Calu3 (cell line): ENCODE measurements around the gene GRIK4. TPM values are rescaled to one million over a fixed set of nuclear protein-coding genes. Genes with fewer than 3 reads are reported as not detected.

Experiments
- BruUV-seq: library from RNA; stranded (reverse); fragments of 400-500 nt; replicated peaks from 2 replicates; lab custom pipeline; 2021; lab: Mats Ljungman, UMichigan
- CTCF ChIA-PET: fragments of 300-600 bp; sonication (Branson Sonifier 250); formaldehyde crosslinking; loops from one replicate; lab custom pipeline; 2022; ENCODE audit warnings: antibody characterized with exemption; lab: Charles Lee
- DNase-seq: peaks from one replicate; pipeline ENCODE4 v3.0.0; 2022
- H3K27ac Mint-ChIP-seq: one replicate; pipeline ENCODE4 v1.8.0; 2022; ENCODE audit warnings: mixed read lengths; ENCODE audit not compliant: unreplicated experiment
- H3K27me3 Mint-ChIP-seq: one replicate; pipeline ENCODE4 v1.8.0; 2022; ENCODE audit warnings: mixed read lengths; ENCODE audit not compliant: unreplicated experiment
- H3K36me3 Mint-ChIP-seq: one replicate; pipeline ENCODE4 v1.8.0; 2022; ENCODE audit warnings: mild to moderate bottlenecking, moderate library complexity, mixed read lengths; ENCODE audit not compliant: insufficient read depth, unreplicated experiment
- H3K4me1 Mint-ChIP-seq: one replicate; pipeline ENCODE4 v1.8.0; 2022; ENCODE audit warnings: mild to moderate bottlenecking, low read depth, mixed read lengths; ENCODE audit not compliant: unreplicated experiment
- H3K4me3 Mint-ChIP-seq: one replicate; pipeline ENCODE4 v1.8.0; 2022; ENCODE audit warnings: mild to moderate bottlenecking, low read depth, moderate library complexity, mixed read lengths; ENCODE audit not compliant: unreplicated experiment
- H3K9me3 Mint-ChIP-seq: one replicate; pipeline ENCODE4 v1.8.0; 2022; ENCODE audit warnings: low read depth, mixed read lengths; ENCODE audit not compliant: unreplicated experiment
- CTCF ChIP-seq: fragments of 200-600 bp; IDR thresholded peaks from one replicate; pipeline ENCODE4 v1.8.0; 2022; ENCODE audit warnings: antibody characterized with exemption; ENCODE audit not compliant: unreplicated experiment
- intact Hi-C: fragments of 100-400 bp; cut with micrococcal nuclease; formaldehyde crosslinking; loops from one replicate; pipeline ENCODE4 v1.10.0; 2022; ENCODE audit not compliant: unreplicated experiment
- total RNA-seq: library from RNA; stranded (reverse); gene quantifications from 2 replicates; pipeline ENCODE4 v1.2.3, GENCODE V29; 2022

GRIK4 gene
- total RNA-seq, 1 experiment from 2014 or later, result not detected

- intact Hi-C loops, result no loop called here
- no peak for TF ChIP-seq CTCF
- no TSS peak for BruUV-seq
- Mint-ChIP-seq H3K27me3 (peaks cover 46% of the 10 kb centered on the region), H3K9me3 (no peaks in the 10 kb centered on the region), H3K27ac (no peak within 1 kb of the TSS), H3K4me1 (no peaks in the 10 kb centered on the region), H3K4me3 (peak within 1 kb of the TSS; percentile 47), H3K36me3 (peaks cover 8% of the 10 kb centered on the region)
- peak; percentile 14 for DNase-seq
- CTCF ChIA-PET, result interaction anchor here (1.0 kb wide), 1 partner anchor 43 kb away, joined by 3 read pairs; no protein-coding TSS in a partner anchor
Observed at GRCh38 chr11:121023848-121024751, 512.6 kb downstream of the GRIK4 start, which contains the start of gene TBCEL. Gene TBCEL (plus strand): TSS chr11:121024102. CDS start chr11:121045691, 21,589 bp downstream.

- CTCF ChIA-PET, result no interaction called here
- TF ChIP-seq CTCF, result no peak
- no TSS peak for BruUV-seq
- peaks cover 8% of the 10 kb centered on the region for H3K36me3 Mint-ChIP-seq
- H3K4me1 Mint-ChIP-seq, result no peaks in the 10 kb centered on the region
- H3K27ac Mint-ChIP-seq, result no peak overlapping the region
- no peak for DNase-seq
- peaks cover 55% of the 10 kb centered on the region for H3K27me3 Mint-ChIP-seq
- no peaks in the 10 kb centered on the region for H3K9me3 Mint-ChIP-seq
- intact Hi-C loops, result no loop called here
- no peak overlapping the region for H3K4me3 Mint-ChIP-seq
Observed at GRCh38 chr11:121024989-121025388, 513.4 kb downstream of the GRIK4 start.

DNA sequence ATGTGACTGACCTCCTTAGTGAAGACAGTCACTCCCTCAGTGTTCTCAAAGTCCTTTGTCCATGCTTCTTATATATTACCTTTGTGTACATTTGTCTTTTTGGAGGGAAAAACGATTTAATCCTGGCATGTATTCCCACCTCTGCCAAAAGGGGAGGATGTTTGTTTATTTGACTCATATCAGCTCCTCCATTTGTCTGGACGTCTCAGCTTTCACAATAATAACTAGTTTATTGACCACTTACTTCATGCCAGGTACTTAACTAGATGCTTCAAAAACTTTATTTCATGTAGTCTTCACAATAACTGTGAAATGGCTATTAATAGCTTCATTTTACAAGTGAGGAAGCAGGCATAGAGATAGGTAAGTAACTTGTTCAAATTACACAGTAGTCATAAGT is 517.6 kb downstream of the GRIK4 start:
- no peak overlapping the region for H3K27ac Mint-ChIP-seq
- CTCF ChIA-PET, result no interaction called here

More for the DNA sequence above, 517.6 kb downstream of the GRIK4 start:
- H3K9me3 Mint-ChIP-seq, result no peaks in the 10 kb centered on the region
- intact Hi-C loops, result no loop called here
- peaks cover 3% of the 10 kb centered on the region for H3K36me3 Mint-ChIP-seq
- BruUV-seq, result no TSS peak
- TF ChIP-seq CTCF, result no peak
- no peak overlapping the region for H3K4me3 Mint-ChIP-seq
- no peak for DNase-seq
- no peaks in the 10 kb centered on the region for H3K4me1 Mint-ChIP-seq
- H3K27me3 Mint-ChIP-seq, result peaks cover 50% of the 10 kb centered on the region
